Activated T-helper 1 cell treated with anti-CD3 and anti-CD28 coated beads, Interleukin-12 subunit alpha, Interleukin-12 subunit beta, Interleukin-2, Interleukin-4 antibody, amounts not matched to agents 30 ng/mL and 10 ng/mL and 1 ng/mL, durations not matched to agents 14 hours and 24 hours and 36 hours (primary cell): ENCODE measurements around the gene ZNF431. TPM values are rescaled to one million over a fixed set of nuclear protein-coding genes. Genes with fewer than 3 reads are reported as not detected.
"Not testable (repeated sequence)": the region's sequence is repeated elsewhere in the genome, so short reads cannot be mapped to it uniquely, and the experiment has no call there.

Experiments
- DNase-seq: peaks from one replicate; pipeline ENCODE4 v3.0.0; 2021; ENCODE audit warnings: low spot score
- H3K27ac Mint-ChIP-seq: one replicate; pipeline ENCODE4 v1.8.0; 2021; ENCODE audit warnings: mild to moderate bottlenecking, mixed read lengths
- H3K27me3 Mint-ChIP-seq: one replicate; pipeline ENCODE4 v1.8.0; 2022; ENCODE audit warnings: mild to moderate bottlenecking, moderate library complexity, mixed read lengths; ENCODE audit not compliant: insufficient read depth
- H3K36me3 Mint-ChIP-seq: one replicate; pipeline ENCODE4 v1.8.0; 2021; ENCODE audit warnings: low read depth, mixed read lengths
- H3K4me1 Mint-ChIP-seq: one replicate; pipeline ENCODE4 v1.8.0; 2021; ENCODE audit warnings: low read depth, mixed read lengths
- H3K4me3 Mint-ChIP-seq: one replicate; pipeline ENCODE4 v1.8.0; 2021; ENCODE audit warnings: mild to moderate bottlenecking, moderate library complexity, mixed read lengths
- H3K9me3 Mint-ChIP-seq: one replicate; pipeline ENCODE4 v1.8.0; 2021; ENCODE audit warnings: mixed read lengths
- intact Hi-C: fragments of 100-400 bp; cut with micrococcal nuclease; formaldehyde crosslinking; loops from one replicate; pipeline ENCODE4 v1.15.1; 2024
- total RNA-seq: library from RNA; stranded (reverse); gene quantifications from 2 replicates; pipeline ENCODE4 v1.2.3, GENCODE V29; 2022

Gene ZNF431
- total RNA-seq, 1 donor from 2014 or later, result 16.0 TPM

GRCh38 chr19:21128901-21129698 is 12.7 kb upstream of the ZNF431 start:
- Mint-ChIP-seq H3K4me3 (no peak overlapping the region), H3K27me3 (no peaks in the 10 kb centered on the region), H3K4me1 (no peaks in the 10 kb centered on the region), H3K36me3 (peaks cover 12% of the 10 kb centered on the region), H3K9me3 (peaks cover 36% of the 10 kb centered on the region), H3K27ac (no peak overlapping the region)
- intact Hi-C loops, result no loop called here
- no peak for DNase-seq

GRCh38 chr19:21130097-21130775 is 11.6 kb upstream of the ZNF431 start:
- Mint-ChIP-seq H3K4me1 (no peaks in the 10 kb centered on the region), H3K4me3 (no peak overlapping the region), H3K36me3 (peaks cover 14% of the 10 kb centered on the region), H3K27me3 (no peaks in the 10 kb centered on the region), H3K9me3 (peaks cover 42% of the 10 kb centered on the region), H3K27ac (no peak overlapping the region)
- DNase-seq, result no peak
- intact Hi-C loops, result no loop called here

- intact Hi-C loops, result no loop called here
- Mint-ChIP-seq H3K36me3 (peaks cover 5% of the 10 kb centered on the region), H3K27ac (no peak overlapping the region), H3K4me3 (no peak overlapping the region), H3K27me3 (no peaks in the 10 kb centered on the region), H3K4me1 (no peaks in the 10 kb centered on the region), H3K9me3 (peaks cover 30% of the 10 kb centered on the region)
- no peak for DNase-seq
Observed at GRCh38 chr19:21133633-21134032, 8.2 kb upstream of the ZNF431 start.

- Mint-ChIP-seq H3K4me3 (no peak overlapping the region), H3K27ac (no peak overlapping the region), H3K27me3 (no peaks in the 10 kb centered on the region), H3K4me1 (no peaks in the 10 kb centered on the region), H3K9me3 (peaks cover 32% of the 10 kb centered on the region), H3K36me3 (peaks cover 5% of the 10 kb centered on the region)
- intact Hi-C loops, result no loop called here
- DNase-seq, result no peak
Observed at GRCh38 chr19:21134934-21135366, 6.9 kb upstream of the ZNF431 start.

- no peaks in the 10 kb centered on the region for H3K27me3 Mint-ChIP-seq
- peaks cover 30% of the 10 kb centered on the region for H3K9me3 Mint-ChIP-seq
- H3K36me3 Mint-ChIP-seq, result peaks cover 5% of the 10 kb centered on the region
- intact Hi-C loops, result no loop called here
- H3K27ac Mint-ChIP-seq, result no peak overlapping the region
- DNase-seq, result no peak
- no peaks in the 10 kb centered on the region for H3K4me1 Mint-ChIP-seq
- H3K4me3 Mint-ChIP-seq, result no peak overlapping the region
Observed at GRCh38 chr19:21135433-21135832, 6.4 kb upstream of the ZNF431 start.

- no peaks in the 10 kb centered on the region for H3K27me3 Mint-ChIP-seq
- H3K4me1 Mint-ChIP-seq, result peaks cover 16% of the 10 kb centered on the region
- DNase-seq, result no peak
- peaks cover 14% of the 10 kb centered on the region for H3K36me3 Mint-ChIP-seq
- intact Hi-C loops, result no loop called here
- no peak overlapping the region for H3K4me3 Mint-ChIP-seq
- H3K9me3 Mint-ChIP-seq, result peaks cover 27% of the 10 kb centered on the region
- H3K27ac Mint-ChIP-seq, result no peak overlapping the region
Observed at GRCh38 chr19:21138130-21138529, 3.7 kb upstream of the ZNF431 start.

GRCh38 chr19:21141006-21141405 is 834 bp upstream of the ZNF431 start:
- not testable (repeated sequence) for DNase-seq, H3K27ac Mint-ChIP-seq, H3K4me3 Mint-ChIP-seq, H3K9me3 Mint-ChIP-seq, H3K27me3 Mint-ChIP-seq
- H3K4me1 Mint-ChIP-seq, result peaks cover 25% of the 10 kb centered on the region
- intact Hi-C loops, result loop anchor here (1.0 to 10.0 kb wide), 7 partner anchors 59 to 716 kb away; partner anchors contain the start of genes ZNF100, ZNF430, ZNF66 and ZNF708
- peaks cover 34% of the 10 kb centered on the region for H3K36me3 Mint-ChIP-seq

- Mint-ChIP-seq H3K4me3 (peak overlapping the region; percentile 96), H3K4me1 (peaks cover 25% of the 10 kb centered on the region), H3K9me3 (peaks cover 15% of the 10 kb centered on the region), H3K27me3 (no peaks in the 10 kb centered on the region), H3K27ac (peak overlapping the region; percentile 12), H3K36me3 (peaks cover 54% of the 10 kb centered on the region)
- intact Hi-C loops, result loop anchor here (2.0 to 10.0 kb wide), 4 partner anchors 221 to 719 kb away; partner anchors contain the start of genes ZNF100, ZNF66 and ZNF85
- no peak for DNase-seq
Observed at GRCh38 chr19:21143428-21143827, 1.6 kb downstream of the ZNF431 start.

GRCh38 chr19:21143854-21144253 is 2.0 kb downstream of the ZNF431 start:
- peaks cover 25% of the 10 kb centered on the region for H3K4me1 Mint-ChIP-seq
- no peak for DNase-seq
- intact Hi-C loops, result loop anchor here (2.0 to 10.0 kb wide), 4 partner anchors 221 to 719 kb away; partner anchors contain the start of genes ZNF100, ZNF66 and ZNF85
- peaks cover 19% of the 10 kb centered on the region for H3K9me3 Mint-ChIP-seq
- peak overlapping the region; percentile 96 for H3K4me3 Mint-ChIP-seq
- H3K27me3 Mint-ChIP-seq, result no peaks in the 10 kb centered on the region
- peaks cover 59% of the 10 kb centered on the region for H3K36me3 Mint-ChIP-seq
- H3K27ac Mint-ChIP-seq, result no peak overlapping the region

GRCh38 chr19:21147540-21147939 is 5.7 kb downstream of the ZNF431 start:
- H3K27ac Mint-ChIP-seq, result no peak overlapping the region
- H3K9me3 Mint-ChIP-seq, result peaks cover 38% of the 10 kb centered on the region
- H3K4me1 Mint-ChIP-seq, result peaks cover 15% of the 10 kb centered on the region
- intact Hi-C loops, result loop anchor here (10.0 kb wide), 2 partner anchors 617 to 723 kb away; partner anchors contain the start of gene ZNF100
- peaks cover 88% of the 10 kb centered on the region for H3K36me3 Mint-ChIP-seq
- no peak for DNase-seq
- H3K27me3 Mint-ChIP-seq, result no peaks in the 10 kb centered on the region
- no peak overlapping the region for H3K4me3 Mint-ChIP-seq

GRCh38 chr19:21148681-21149080 is 6.8 kb downstream of the ZNF431 start:
- intact Hi-C loops, result loop anchor here (10.0 kb wide), 2 partner anchors 616 to 724 kb away; partner anchors contain the start of gene ZNF100

GRCh38 chr19:21149877-21150276 is 8.0 kb downstream of the ZNF431 start:
- Mint-ChIP-seq H3K9me3 (peaks cover 40% of the 10 kb centered on the region), H3K4me1 (no peaks in the 10 kb centered on the region), H3K27me3 (no peaks in the 10 kb centered on the region), H3K4me3 (no peak overlapping the region), H3K36me3 (peaks cover 81% of the 10 kb centered on the region), H3K27ac (no peak overlapping the region)
- intact Hi-C loops, result loop anchor here (10.0 kb wide), 2 partner anchors 615 to 725 kb away; partner anchors contain the start of gene ZNF100
- no peak for DNase-seq

More at GRCh38 chr19:21148681-21149080, 6.8 kb downstream of the ZNF431 start:
- no peak overlapping the region for H3K27ac Mint-ChIP-seq
- H3K4me1 Mint-ChIP-seq, result peaks cover 3% of the 10 kb centered on the region
- H3K27me3 Mint-ChIP-seq, result no peaks in the 10 kb centered on the region
- peaks cover 40% of the 10 kb centered on the region for H3K9me3 Mint-ChIP-seq
- DNase-seq, result no peak
- peaks cover 89% of the 10 kb centered on the region for H3K36me3 Mint-ChIP-seq
- no peak overlapping the region for H3K4me3 Mint-ChIP-seq

GRCh38 chr19:21151460-21151859 is 9.6 kb downstream of the ZNF431 start:
- Mint-ChIP-seq H3K27ac (no peak overlapping the region), H3K4me1 (no peaks in the 10 kb centered on the region), H3K9me3 (peaks cover 53% of the 10 kb centered on the region), H3K27me3 (no peaks in the 10 kb centered on the region), H3K4me3 (no peak overlapping the region), H3K36me3 (peaks cover 82% of the 10 kb centered on the region)
- intact Hi-C loops, result no loop called here
- no peak for DNase-seq
